Adipose tissue (tissue), 3 donors: ENCODE data around the gene CAPG. TPM values are rescaled to one million over a fixed set of nuclear protein-coding genes. Genes with fewer than 3 reads are reported as not detected.
"Not testable (repeated sequence)": the region's sequence is repeated elsewhere in the genome, so short reads cannot be mapped to it uniquely, and the experiment has no call there.

Source experiments
- H3K27ac ChIP-seq: one replicate; pipeline ENCODE4 v1.5.1; 2013; ENCODE audit warnings: low read depth, low read length
- WGBS, 3 donors: extraction: QIAGEN DNeasy Blood & Tissue Kit; methylation state at CpG; one replicate each; pipeline ENCODE4 v1.1.7; 2013; 5-methylcytosine and 5-hydroxymethylcytosine counted together
- polyA plus RNA-seq, 3 donors: library from polyadenylated mRNA; stranded (reverse); fragments of 200-250 nt; gene quantifications; one replicate each; pipeline ENCODE4 v1.2.3, GENCODE V29; 2013
- donor health status: healthy with polysubstance abuse.
- donor health status: Bipolar disorder and iron deficiency.
- donor health status: healthy.

Gene CAPG
- polyA plus RNA-seq, 3 donors = 22.2 to 129 (median 76.7) TPM

DNA sequence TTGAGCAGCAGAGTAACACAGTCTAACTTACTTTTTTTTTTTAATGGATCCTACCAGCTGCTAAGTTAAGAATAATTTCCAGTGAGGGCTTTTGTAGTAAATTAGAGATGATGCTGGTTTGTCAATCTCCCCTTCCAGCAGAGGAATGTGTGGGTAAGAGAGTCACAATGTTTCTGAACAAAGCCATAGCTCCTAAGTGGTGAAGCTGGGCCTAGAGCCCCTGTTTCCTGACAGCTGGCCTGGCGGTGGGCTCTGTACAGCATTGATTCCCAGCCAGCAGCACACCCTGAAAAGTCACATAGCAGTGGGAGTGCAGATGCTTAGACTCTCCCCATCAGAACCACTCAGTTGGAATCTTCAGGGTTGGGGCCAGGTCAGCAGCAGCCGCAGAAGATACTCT lies 24.4 kb downstream of the CAPG start:
- WGBS, 3 donors = 76 to 88% (median 80%) methylated on average over 2 of the region's 2 CpGs
- no peak overlapping the region for H3K27ac ChIP-seq

DNA sequence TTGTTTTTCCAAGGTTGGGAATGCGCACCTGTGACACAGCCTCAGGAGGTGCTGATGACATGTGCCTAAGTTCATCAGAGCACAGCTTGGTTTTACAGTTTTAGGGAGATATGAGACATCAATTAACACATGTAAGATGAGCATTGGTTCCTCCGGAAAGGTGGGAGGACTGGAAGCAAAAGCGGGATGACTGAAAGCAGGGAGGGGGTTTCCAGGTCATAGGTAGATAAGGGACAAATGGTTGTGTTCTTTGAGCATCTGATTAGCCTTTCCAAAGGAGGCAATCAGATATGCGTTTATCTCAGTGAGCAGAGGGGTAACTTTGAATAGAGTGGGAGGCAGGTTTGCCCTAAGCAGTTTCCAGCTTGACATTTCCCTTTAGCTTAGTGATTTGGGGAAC lies 26.3 kb downstream of the CAPG start:
- no peak overlapping the region for H3K27ac ChIP-seq
- 72 to 86% (median 82%) methylated on average over 4 of the region's 4 CpGs for WGBS, 3 donors

DNA sequence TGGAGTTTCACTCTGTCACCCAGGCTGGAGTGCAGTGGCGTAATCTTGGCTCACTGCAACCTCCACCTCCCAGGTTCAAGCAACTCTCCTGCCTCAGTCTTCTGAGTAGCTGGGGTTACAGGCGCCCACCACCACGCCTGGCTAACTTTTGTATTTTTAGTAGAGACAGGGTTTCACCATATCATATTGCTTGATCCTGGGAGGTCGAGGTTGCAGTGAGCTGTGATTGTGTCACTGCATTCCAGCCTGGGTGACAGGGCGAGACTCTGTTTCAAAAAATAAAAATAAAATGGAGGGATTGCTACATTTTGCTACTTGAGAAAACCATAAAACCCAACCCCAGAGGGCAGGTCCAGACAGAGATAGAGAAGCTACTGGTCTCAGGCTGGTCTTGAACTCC lies 27.0 kb downstream of the CAPG start:
- not testable (repeated sequence) for H3K27ac ChIP-seq
- 79 to 98% (median 81%) methylated on average over 5 of the region's 5 CpGs for WGBS, 3 donors

DNA sequence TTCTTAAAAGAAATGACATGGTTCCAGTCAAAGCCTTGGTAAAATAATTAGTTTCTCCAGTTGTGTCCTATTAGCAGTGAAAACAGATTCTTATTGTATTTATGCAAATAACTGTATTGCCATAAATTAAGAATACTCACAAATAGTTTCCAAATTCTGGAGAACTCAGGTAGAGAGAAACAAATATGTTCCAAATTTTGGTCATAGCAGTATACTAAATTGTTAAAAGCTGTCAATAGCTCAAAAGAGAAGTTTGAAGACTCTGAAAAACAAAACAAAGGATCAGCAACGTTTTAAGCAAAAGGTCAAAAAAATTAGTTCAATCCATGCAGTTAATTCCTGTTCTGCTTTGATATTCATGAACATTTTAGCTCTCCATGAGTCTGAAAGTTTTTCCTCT lies 30.1 kb downstream of the CAPG start:
- no peak overlapping the region for H3K27ac ChIP-seq
- 81 to 87% (median 83%) methylated on average over 1 of the region's 1 CpG for WGBS, 3 donors

DNA sequence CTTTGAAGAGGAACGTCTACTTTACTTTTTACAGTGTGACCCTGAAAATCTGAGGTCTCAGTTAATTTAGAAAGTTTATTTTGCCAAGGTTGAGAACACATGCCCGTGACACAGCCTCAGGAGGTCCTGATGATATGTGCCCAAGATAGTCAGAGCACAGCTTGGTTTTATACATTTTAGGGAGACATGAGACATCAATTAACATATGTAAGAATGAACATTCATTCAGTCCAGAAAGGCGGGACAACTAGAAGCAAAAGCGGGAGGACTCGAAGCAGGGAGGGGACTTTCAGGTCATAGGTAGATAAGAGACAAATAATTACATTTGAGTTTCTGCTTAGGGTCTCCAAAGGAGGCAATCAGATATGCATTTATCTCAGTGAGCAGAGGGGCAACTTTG lies 31.9 kb downstream of the CAPG start:
- no peak overlapping the region for H3K27ac ChIP-seq
- WGBS, 3 donors = 83 to 94% (median 92%) methylated on average over 5 of the region's 5 CpGs

DNA sequence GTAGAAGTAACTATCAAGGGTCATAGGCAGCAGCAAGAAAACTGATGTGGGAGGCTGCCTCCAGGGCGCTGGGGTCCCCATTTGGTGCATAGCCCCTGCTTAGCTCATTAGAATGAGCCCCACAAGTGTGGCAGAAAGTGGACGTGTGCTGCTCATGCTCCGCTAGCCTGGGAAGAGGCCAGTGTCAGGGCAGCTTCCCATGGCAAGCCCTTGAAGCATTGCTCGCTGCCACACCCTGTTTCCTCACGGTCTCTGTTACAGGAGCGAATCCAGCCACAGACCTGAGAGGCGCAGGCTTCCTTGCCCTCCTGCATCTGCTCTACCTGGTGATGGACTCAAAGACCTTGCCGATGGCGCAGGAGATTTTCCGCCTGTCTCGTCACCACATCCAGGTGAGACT lies 33.1 kb downstream of the CAPG start:
- no peak overlapping the region for H3K27ac ChIP-seq
- 82 to 88% (median 88%) methylated on average over 11 of the region's 11 CpGs for WGBS, 3 donors

DNA sequence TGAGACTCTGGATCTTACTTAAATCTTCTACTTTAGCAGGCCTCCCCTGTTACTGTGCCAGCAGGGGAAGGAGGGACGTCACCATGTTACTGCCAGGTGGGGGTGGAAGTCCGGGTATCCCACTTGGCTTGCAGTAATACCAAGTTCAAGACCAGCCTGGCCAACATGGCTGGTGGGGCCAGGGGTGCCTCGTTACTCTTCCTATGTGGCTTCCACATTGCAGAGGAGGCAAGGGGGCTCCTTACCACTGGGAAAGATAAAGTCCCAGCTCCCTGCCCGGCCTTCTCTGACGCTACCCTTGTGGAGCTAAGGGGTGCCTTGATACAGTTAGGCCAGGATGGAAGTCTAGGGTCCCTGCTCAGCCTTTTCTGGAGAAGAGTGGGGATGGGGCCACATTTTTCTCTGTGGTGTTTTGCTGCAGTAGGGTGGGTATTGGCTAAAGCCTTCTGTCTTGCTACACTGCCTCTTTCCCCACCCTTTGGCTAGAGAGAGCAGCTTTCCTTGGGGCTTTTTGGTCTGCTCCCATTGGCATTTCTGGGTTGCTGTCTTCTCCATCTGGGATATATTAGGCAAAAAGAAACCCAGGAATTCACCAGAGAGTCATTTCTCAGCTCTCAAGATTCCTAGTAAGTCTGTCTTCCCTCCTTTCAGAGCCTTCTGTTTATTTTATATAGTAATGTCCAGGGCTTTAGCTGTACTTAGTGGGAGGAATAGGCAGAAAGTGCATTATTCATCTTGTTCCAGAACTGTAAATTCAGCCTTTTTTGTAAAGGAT lies 33.7 kb downstream of the CAPG start:
- WGBS, 3 donors = 91 to 95% (median 92%) methylated on average over 5 of the region's 5 CpGs
- H3K27ac ChIP-seq = no peak overlapping the region

DNA sequence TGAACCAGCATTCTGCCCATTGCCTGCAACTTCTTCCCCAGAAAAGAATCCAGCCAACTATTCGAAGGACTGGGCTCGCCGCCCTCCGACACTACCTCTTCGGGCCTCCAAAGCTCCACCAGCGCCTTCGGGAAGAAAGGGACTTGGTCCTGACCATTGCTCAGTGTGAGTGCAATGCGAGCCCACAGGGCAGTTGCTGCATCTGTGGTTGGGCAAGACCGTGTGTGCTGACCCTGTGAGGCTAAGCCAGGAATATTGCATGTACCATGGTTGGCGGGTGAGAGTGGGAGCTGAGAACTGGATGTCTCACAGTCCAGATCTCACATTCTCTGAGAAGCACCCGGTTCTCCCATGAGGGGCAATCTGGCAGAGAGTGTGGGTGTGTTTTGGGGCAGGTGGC lies 39.1 kb downstream of the CAPG start:
- H3K27ac ChIP-seq = no peak overlapping the region
- 77 to 92% (median 83%) methylated on average over 11 of the region's 11 CpGs for WGBS, 3 donors

DNA sequence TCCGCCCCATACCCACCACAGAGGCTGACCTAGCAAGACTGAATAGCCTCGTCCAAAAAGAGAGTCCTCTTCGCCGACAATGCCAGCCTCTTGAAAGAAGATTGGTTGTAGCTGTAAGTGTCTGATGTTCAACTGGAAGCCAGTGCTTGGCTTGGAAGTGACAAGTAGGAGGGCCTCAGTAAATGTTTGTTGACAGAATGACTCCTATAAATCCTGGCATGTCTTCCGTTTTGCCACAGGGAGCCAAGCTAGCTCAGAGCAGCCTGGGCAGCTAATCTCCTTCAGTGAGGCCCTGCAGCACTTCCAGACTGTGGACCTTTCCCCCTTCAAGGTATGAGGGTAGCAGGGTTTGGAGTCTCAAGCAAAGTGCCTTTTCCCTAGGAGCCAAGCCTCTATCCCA lies 40.7 kb downstream of the CAPG start:
- 81 to 90% (median 82%) methylated on average over 5 of the region's 5 CpGs for WGBS, 3 donors
- no peak overlapping the region for H3K27ac ChIP-seq

DNA sequence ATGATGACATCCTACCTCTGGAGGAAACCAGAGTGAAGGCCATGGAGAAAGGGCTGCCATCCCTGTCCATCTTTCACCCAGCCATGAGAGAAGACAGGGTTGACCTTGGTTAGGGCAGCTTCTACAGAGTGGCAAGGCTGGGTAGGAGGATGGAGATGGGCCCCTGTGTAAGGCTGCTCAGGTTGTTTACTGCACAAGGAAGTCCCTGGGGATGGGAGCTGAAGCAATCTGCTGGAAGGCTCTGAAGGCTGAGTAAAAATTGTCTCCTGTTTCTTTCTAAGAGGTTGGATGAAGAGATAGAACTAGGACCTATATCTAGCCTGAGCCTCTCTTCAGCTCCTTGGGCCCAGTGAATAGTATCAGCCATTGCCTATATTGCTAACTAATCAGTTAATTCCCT lies 41.2 kb downstream of the CAPG start:
- no peak overlapping the region for H3K27ac ChIP-seq

DNA sequence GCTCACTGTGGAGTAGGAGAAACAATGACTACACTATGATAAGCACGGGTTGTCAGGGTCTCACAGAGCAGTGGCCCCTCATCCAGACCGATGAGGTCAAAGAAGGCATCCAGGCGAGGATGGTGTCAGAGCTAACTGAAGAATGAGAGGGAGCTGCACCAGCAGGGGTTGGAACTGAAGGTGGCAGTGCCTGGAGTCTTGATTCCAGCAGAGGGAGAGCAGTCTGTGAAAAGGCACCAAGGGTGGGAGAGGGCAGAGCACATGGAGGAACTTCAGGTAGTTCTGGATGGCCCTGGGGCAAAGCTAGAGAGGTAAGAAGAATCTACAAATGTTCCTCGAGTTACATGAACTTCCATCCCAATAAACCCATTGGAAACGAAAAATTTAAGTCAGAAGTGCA lies 43.0 kb downstream of the CAPG start:
- no peak overlapping the region for H3K27ac ChIP-seq
- 76 to 86% (median 86%) methylated on average over 5 of the region's 5 CpGs for WGBS, 3 donors

DNA sequence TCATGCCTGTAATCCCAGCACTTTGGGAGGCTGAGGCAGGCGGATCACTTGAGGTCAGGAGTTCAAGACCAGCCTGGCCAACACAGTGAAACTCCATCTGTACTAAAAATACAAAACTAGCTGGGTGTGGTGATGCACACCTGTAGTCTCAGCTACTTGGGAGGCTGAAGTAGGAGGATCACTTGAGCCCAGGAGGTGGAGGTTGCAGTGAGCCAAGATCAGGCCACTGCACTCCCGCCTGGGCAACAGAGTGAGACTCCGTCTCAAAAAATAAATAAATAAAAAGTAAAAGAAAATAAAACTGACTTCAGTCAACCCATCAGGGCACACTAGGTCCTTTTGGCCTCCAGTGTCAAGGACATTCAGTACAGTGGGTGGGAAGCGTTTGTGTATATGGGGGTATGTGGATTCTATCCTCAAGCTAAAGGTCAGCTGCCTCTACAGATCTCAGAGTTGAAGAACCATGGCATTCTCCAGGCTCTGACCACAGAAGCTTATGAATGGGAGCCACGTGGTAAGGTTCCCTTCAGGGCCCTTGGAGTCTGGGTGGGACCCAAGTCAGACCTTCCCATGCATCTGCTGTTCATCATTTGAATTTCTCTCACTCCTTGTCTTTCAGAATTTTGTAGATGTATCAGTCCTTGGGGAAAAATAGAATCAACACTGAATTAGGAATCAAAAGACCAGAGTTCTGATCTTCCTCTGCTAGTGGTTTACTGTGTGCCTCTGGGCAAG lies 47.3 kb downstream of the CAPG start:
- 79 to 83% (median 80%) methylated on average over 5 of the region's 5 CpGs for WGBS, 3 donors
- H3K27ac ChIP-seq = not testable (repeated sequence)

DNA sequence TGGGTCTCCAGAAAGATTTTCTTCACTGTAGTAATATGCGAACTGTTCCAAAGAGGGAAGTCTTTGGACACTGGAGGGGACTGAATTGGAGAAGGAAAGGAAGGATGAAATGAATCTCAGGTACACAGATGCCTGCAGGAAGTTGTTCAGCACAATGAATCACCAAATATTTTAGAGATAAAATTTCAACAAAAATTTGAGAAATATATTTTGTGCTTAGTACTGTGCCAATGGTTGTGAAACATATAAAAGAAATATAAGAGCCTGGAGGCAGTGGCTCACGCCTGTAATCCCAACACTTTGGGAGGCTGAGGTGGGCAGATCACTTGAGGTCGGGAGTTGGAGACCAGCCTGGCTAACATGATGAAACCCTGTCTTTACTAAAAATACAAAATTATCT lies 52.4 kb downstream of the CAPG start:
- 71 to 82% (median 72%) methylated on average over 3 of the region's 3 CpGs for WGBS, 3 donors
- no peak overlapping the region for H3K27ac ChIP-seq

DNA sequence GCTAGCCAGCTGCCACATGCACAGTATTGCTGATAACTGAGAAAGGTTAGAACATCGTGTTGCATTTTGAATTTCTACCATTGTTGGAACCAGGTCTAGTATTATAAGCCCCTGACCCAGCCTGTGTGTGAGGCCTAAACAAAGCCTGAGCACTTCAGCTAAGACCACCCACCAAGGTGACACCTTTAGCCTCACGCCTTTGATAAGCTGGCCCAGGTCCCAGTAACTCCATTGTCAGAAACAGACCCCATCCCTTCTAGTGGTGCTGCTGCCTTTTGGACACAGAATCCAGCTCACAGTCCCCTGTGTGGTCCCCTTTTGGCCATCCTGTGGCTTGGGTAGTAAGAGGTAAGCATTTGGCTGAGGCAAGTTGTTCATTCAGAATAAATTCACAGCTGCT lies 54.0 kb downstream of the CAPG start:
- H3K27ac ChIP-seq = no peak overlapping the region
- 76 to 88% (median 78%) methylated on average over 2 of the region's 2 CpGs for WGBS, 3 donors

DNA sequence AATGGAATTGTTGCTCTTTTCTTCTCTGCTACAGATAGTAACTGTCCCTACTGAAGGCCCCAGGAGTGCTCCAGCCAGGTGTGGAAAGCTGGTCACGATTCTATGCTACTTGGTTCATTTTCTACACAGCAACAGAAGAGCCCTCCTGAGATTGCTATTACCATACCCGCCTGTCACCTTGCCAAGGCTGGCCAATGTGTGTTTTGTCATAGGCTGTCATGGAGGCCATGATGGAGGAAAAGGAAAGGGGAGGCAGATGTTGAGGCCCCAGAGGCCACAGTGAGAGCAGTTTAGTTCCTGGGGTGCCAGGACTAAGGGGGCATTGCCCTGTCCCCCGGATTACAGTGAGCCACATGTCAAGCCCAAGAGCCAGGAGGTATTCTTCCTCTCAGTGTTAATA lies 54.6 kb downstream of the CAPG start:
- WGBS, 3 donors = 76 to 78% (median 77%) methylated on average over 3 of the region's 3 CpGs

DNA sequence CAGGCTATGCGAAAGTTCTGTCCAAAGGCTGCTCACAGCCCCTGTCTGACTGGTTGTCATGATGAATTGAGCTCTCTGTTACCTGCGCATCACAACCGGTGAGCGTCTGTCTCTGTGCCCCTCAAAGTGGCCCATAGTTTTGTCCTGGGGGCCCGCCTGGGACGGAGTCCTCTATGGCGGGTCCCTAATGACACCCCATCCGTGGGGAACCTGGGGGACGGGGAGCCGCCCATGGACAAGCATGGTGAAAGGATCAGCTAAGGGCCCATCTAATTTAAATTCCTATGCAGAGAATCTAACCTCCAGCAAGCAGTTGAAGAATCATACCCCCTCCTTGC lies 55.1 kb downstream of the CAPG start:
- WGBS, 3 donors = 5 to 20% (median 12%) methylated on average over 10 of the region's 10 CpGs

More for the DNA sequence above, 54.6 kb downstream of the CAPG start:
- H3K27ac ChIP-seq = no peak overlapping the region

DNA sequence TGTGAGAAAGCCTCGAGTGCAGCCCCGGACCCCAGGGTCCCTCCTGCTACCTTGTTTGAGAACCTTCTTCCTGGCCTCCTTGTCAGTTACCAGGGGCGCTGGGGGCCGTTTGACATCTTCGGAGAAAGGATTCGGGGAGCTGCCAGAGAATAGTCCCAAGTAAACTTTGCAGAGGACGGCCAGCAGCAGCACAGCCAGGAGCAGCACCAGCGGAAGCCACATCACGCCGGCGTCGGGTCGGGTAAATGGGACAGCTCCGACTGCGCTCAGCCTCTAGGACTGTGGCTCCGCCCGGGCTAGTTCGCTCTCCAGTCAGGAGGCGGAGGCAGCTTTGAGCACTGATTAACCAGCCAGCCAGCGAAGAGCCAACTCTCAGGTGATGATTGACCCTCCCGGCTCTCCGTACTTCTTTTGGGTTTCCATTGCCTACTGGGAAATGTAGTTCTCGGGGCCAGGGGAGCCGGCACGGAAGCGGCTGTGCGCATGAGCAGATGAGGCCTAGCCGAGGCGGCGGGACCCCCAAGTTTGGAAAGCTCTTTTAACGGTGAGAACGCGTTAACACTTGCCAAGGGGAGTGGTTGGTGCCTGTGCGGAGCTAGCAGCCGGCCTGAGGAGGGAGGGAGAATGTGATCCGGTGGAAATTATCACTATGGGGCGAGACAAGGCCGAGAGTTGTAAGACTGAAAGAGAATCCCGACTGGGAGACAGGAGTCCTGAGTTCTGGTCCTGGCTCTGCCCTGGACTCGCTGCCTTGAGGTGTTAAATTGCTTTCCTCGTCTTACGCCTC lies 55.7 kb downstream of the CAPG start, which contains the start of the genes ELMOD3 and RETSAT:
Gene ELMOD3 (plus strand): TSS at position 484 of the 787 bp plus-strand sequence. CDS start 2,430 bp downstream, outside the sequence.
Gene RETSAT (minus strand): TSS at position 243 of the 787 bp plus-strand sequence. CDS start 21 bp downstream, at position 222.
- 0 to 1% (median 1%) methylated on average over 42 of the region's 42 CpGs for WGBS, 3 donors
- H3K27ac ChIP-seq = no peak within 1 kb of the TSS

More for the DNA sequence above, 55.1 kb downstream of the CAPG start:
- no peak overlapping the region for H3K27ac ChIP-seq

DNA sequence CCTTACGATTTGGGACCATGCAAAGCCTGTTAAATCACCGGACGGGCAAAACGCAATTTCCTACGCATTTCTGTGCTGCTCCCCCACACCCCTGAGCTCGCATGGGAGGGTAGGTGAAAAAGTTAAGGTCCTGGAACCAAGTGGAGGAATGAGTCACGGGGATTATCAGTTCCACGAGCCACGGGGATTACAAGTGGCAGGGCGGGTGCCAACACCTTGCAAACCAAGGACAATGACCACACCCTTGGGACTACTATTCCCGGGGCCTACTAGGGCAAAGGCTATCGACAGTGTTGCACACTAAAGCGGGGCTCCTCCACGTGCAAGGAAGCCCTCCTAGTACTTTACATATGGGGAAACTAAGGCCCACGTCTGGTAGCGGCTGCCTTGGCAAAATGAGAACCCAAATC lies 56.3 kb downstream of the CAPG start:
- WGBS, 3 donors = 10 to 20% (median 15%) methylated on average over 16 of the region's 16 CpGs
- no peak overlapping the region for H3K27ac ChIP-seq

DNA sequence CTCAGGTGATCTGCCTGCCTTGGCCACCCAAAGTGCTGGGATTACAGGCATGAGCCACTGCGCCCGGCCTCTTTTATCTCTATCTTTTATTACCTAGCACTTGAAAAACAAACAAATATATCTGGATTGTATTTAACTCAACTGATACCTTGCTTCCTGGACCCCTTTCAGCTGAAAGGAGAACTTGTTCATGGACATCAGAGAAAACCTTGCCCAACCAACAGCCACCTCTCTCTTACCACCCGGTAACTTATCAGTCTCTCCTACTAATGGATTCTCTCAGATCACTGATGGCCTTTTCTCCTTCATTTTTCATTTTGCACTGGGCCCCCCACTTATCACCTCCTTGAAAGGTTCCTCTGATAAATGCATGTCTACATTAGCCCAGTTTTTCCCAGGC lies 62.6 kb downstream of the CAPG start:
- H3K27ac ChIP-seq = no peak overlapping the region
- WGBS, 3 donors = 32 to 91% (median 88%) methylated on average over 3 of the region's 3 CpGs
